ENCODE measurements around the gene FYB1.

GRCh38 chr5:39167141-39167971, 52.0 kb downstream of the FYB1 start:
- no peak for TF ChIP-seq CTCF (IDR thresholded peaks at IDR 0.05)
- no peak for TF ChIP-seq EZH2 (IDR thresholded peaks at IDR 0.05; ENCODE audit: borderline replicate concordance, insufficient read depth, low read depth, low read length, poor library complexity, severe bottlenecking)

All from B cell (primary cell).